GM19099 (cell line): ENCODE results near the gene LDAH.

Experiments
- POLR2A ChIP-seq: IDR thresholded peaks from 3 replicates; pipeline ENCODE4 v1.6.1; 2011; ENCODE audit warnings: low read depth; ENCODE audit not compliant: insufficient read length; ENCODE audit errors: extremely low read depth

Gene LDAH

GRCh38 chr2:20647211-20647610 lies 175.7 kb downstream of the LDAH start:
- TF ChIP-seq POLR2A, result no peak

- TF ChIP-seq POLR2A, result no peak
These were observed 176.5 kb downstream of the LDAH start for GRCh38 chr2:20646446-20646845.

- TF ChIP-seq POLR2A, result no peak
These were observed 177.1 kb downstream of the LDAH start for GRCh38 chr2:20645761-20646160.

DNA sequence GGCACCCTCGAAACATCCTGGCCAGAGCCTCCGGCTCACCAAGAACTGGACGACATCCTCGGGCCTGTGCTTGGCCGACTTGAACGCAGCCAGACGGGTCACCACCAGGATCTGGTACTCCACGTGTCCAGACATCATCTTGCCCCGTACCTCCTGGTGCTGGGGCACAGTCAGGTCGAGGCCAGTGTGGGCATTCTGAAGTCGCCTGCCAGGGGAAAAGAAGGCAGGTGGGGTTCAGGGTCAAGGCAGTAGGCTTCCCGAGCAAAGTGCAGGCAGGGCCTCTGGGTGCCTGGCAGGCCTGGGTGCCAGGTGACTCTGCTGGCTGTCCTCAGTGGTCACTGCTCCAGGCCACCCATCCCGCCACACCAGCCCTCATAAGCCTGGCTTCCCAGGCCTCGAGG lies 177.6 kb downstream of the LDAH start:
- no peak for TF ChIP-seq POLR2A

DNA sequence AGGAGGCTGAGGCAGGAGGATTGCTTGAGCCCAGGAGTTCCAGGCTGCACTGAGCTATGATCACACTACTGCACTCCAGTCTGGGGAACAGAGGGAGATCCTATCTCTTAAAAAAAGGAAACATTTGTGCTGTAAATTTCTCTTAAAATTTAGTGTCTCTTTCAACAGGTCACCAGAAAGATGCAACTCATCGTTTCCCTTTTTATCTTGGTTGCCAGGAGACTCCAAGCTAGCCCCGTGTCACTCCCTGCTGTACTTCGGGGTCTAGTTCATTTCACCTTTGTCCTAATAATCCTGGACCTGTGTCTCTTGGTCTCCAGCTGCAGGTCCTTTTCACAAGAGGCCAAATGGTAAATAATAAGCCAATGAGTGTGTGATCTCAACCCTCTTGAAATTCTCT lies 179.1 kb downstream of the LDAH start:
- TF ChIP-seq POLR2A, result no peak

GRCh38 chr2:20643060-20643459 lies 179.8 kb downstream of the LDAH start:
- TF ChIP-seq POLR2A, result no peak

DNA sequence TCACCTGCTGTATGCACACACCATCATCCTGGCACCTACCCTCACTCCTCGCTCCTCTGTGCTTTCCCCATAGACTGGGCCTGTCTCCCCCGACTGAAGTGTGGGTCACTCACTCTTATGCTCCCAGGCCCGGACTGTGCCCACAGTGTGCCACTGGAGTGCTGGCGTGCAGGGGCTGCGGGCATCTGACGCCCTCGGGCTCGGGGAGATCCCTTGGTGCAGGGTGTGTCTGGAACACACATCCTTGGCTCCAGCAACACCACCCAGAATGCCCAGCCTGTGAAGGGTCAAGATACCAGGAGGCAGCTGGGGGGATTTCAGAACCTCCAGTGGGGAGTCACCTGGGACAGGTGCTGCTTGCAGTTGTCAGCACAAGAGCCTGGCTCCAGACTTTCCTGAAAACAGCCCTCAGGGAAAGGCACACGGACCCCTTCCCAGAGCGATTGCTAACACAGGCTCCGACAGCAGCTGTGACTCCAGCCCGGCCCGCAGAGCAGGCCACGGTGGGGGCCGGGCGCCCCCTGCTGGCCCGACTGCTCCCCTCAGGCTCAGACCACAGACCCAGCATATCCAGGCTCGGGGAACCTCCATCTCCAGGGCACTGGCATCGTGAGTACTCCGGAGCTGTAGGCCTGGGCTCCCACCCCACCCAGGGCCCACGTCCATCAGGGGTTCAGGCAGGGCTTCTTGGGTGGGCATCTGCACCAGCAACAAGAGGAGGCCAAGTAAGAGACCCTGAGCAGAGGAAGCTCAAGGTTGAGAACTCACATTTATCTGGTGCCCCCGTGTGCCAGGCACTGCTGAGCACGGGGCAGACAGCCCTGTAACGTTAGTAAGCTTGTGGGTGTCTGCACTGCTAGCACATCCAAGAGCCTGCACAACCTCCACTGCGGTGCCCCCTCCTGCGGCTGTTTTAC lies 180.6 kb downstream of the LDAH start:
- TF ChIP-seq POLR2A, result no peak

GRCh38 chr2:20641123-20641985 lies 181.5 kb downstream of the LDAH start:
- no peak for TF ChIP-seq POLR2A

DNA sequence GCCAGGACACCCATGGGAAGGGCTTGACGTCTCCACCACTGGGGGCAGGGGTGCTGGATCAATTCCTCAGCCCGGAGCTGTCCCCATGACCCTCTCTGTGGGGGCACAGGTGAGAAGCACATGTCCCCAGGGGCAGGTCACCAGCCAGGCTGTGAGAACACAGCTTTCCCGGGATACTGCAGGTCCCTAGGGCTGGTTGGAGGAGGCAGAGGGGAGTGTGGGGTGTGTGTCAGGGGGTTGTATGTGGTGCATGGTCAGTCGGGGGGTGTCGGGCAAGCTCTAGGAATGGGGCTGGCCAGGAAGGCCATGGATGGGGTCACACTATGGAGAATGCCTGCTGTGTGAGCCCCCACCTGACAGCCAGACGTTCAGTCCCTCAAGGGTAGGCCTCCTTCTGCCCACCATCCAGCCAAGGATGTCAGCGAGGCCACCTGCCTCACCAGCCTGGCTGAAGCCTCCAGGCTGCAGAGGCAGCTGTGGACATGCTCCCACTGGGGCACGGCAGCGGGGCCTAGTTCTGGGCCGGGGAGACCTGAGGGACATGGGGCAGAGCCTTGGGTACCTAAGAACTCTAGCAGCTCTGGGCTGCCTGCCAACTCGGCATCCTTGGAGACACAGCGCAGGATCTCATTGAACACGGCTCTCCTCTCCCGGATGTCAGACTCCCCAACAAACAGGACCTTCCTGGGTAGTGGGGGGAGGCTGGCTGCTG lies 182.3 kb downstream of the LDAH start:
- no peak for TF ChIP-seq POLR2A

GRCh38 chr2:20638646-20639430 lies 184.1 kb downstream of the LDAH start:
- no peak for TF ChIP-seq POLR2A

DNA sequence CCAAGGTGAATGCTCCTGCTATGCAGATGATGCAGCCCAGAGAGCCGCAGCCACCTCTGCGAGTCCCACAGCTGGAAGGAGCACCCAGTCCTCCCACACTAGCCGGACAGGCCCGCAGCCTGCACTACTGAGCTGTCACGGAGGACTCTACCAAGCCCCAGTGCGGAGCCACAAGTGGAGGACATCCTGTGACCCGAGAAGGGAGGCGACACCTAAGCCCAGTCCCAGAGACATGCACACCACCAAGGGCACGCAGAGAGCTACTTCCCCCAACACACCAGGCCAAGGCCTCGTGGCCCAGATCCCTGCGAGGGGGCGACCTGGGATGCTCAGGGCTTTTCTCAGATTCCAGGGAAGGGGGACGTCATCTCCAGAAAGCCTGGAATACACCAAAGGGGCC lies 184.9 kb downstream of the LDAH start:
- TF ChIP-seq POLR2A, result no peak

- TF ChIP-seq POLR2A, result no peak
These were observed 185.8 kb downstream of the LDAH start for GRCh38 chr2:20637147-20637546.

- TF ChIP-seq POLR2A, result no peak
These were observed 187.0 kb downstream of the LDAH start for GRCh38 chr2:20635675-20636584.
